Upper lobe of left lung (tissue), 4 donors: ENCODE results near the gene CGB3.
"Not testable (repeated sequence)": the region's sequence is repeated elsewhere in the genome, so short reads cannot be mapped to it uniquely, and the experiment has no call there.

Experiments used
- POLR2A ChIP-seq, 4 donors: fragments of 450-650 bp; IDR thresholded peaks; one replicate each; pipeline ENCODE4 v1.5.1; 2016 to 2017; ENCODE audit warnings: antibody characterized with exemption in 4 of 4, mild to moderate bottlenecking in 2 of 4
- TF ChIP-seq, protein P1 (sequence below), 6 experiments: fragments of 450-650 bp in 4 of 6; fragments of 200-600 bp in 2 of 6; sonication (generic) in 2 of 6; IDR thresholded peaks; one replicate each; pipeline ENCODE4 v1.5.1; 2016 to 2019; ENCODE audit warnings: antibody characterized with exemption in 6 of 6

GRCh38 chr19:49039736-49040135 is 15.6 kb upstream of the CGB3 start:
- TF ChIP-seq POLR2A (IDR thresholded peaks at IDR 0.05) = not testable (repeated sequence)
- TF ChIP-seq, protein P1, sequence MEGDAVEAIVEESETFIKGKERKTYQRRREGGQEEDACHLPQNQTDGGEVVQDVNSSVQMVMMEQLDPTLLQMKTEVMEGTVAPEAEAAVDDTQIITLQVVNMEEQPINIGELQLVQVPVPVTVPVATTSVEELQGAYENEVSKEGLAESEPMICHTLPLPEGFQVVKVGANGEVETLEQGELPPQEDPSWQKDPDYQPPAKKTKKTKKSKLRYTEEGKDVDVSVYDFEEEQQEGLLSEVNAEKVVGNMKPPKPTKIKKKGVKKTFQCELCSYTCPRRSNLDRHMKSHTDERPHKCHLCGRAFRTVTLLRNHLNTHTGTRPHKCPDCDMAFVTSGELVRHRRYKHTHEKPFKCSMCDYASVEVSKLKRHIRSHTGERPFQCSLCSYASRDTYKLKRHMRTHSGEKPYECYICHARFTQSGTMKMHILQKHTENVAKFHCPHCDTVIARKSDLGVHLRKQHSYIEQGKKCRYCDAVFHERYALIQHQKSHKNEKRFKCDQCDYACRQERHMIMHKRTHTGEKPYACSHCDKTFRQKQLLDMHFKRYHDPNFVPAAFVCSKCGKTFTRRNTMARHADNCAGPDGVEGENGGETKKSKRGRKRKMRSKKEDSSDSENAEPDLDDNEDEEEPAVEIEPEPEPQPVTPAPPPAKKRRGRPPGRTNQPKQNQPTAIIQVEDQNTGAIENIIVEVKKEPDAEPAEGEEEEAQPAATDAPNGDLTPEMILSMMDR (IDR thresholded peaks at IDR 0.05) = not testable (repeated sequence)
